ENCODE results near the gene LRRC42.

GRCh38 chr1:54003249-54003646, 57.1 kb downstream of the LRRC42 start:
- TF ChIP-seq FOXA1 (IDR thresholded peaks at IDR 0.05) (no peak), ELF4 (IDR thresholded peaks at IDR 0.05) (no peak), ARNT (IDR thresholded peaks at IDR 0.05) (no peak), TARDBP (IDR thresholded peaks at IDR 0.05) (no peak), SP1 (IDR thresholded peaks at IDR 0.05) (no peak), FOXM1 (IDR thresholded peaks at IDR 0.05; ENCODE audit: borderline replicate concordance) (no peak), LEF1 (IDR thresholded peaks at IDR 0.05; ENCODE audit: borderline replicate concordance) (no peak), SUZ12 (IDR thresholded peaks at IDR 0.05) (no peak), CTBP1 (IDR thresholded peaks at IDR 0.05; ENCODE audit: borderline replicate concordance) (no peak), BHLHE40 (IDR thresholded peaks at IDR 0.05; ENCODE audit: borderline replicate concordance) (no peak), HDGF (IDR thresholded peaks at IDR 0.05; ENCODE audit: borderline replicate concordance) (no peak), FOXK2 (IDR thresholded peaks at IDR 0.05) (no peak), ZNF384 (IDR thresholded peaks at IDR 0.05) (no peak), L3MBTL2 (conservative IDR thresholded peaks at IDR 0.05) (no peak)
